ENCODE results near the gene AKAP13.

DNA sequence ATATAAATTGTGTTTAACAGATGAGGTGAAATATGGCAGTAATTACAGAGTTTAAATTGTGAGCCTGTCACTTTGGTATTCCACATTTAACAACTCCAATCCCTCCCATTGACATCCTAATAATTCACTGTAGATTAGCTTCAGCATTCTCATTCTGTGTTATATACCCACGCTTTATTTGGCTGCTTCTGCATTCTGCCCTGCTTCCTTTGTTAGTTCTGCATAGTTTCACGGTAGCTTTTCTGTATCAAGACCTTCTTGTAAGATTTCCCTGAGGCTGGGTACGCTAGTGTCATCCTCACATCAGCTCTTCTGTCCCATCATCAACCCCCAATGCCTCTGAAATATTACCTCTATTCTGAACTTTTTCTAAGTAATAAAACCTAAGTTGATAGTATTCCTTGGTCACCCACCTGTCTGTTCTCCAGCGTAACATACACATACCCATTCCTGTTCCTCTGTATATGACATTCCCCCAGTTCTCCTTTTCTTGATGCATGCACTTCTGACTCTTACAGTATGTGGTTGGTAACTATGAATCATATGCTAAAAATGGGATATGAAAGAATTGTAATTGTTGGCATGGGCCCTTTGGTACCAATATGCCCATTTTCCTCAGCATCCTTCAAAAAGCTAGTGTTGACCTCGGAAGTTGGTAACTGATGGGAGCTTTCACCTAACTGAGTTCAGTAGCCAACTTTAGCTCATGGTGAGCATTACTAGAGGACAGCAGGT, 243.1 kb downstream of the AKAP13 start:
- no peak for TF ChIP-seq CTCF (conservative IDR thresholded peaks at IDR 0.05)
- TF ChIP-seq ZFX (IDR thresholded peaks at IDR 0.05), result no peak

All from C4-2B (cell line).